GM18498 (cell line): ENCODE results near the gene SEC14L3.
"Not testable (repeated sequence)": the region's sequence is repeated elsewhere in the genome, so short reads cannot be mapped to it uniquely, and the experiment has no call there.

ENCODE experiments used
- ATAC-seq: cut with Tn5 transposase; IDR thresholded peaks from one replicate; pipeline ENCODE4 v1.9.1; 2021; ENCODE audit warnings: mild to moderate bottlenecking, moderate library complexity; ENCODE audit not compliant: unreplicated experiment

SEC14L3 gene

GRCh38 chr22:30486661-30487115, 14.9 kb upstream of the SEC14L3 start:
- no peak for ATAC-seq

GRCh38 chr22:30486118-30486517, 14.3 kb upstream of the SEC14L3 start:
- no peak for ATAC-seq

- ATAC-seq: no peak
These were observed 13.7 kb upstream of the SEC14L3 start for GRCh38 chr22:30485362-30485988.

GRCh38 chr22:30483169-30483568, 11.4 kb upstream of the SEC14L3 start:
- ATAC-seq: no peak

GRCh38 chr22:30481711-30482110, 9.9 kb upstream of the SEC14L3 start:
- no peak for ATAC-seq

GRCh38 chr22:30479981-30480380, 8.2 kb upstream of the SEC14L3 start:
- no peak for ATAC-seq

GRCh38 chr22:30474683-30475424, 3.0 kb upstream of the SEC14L3 start:
- no peak for ATAC-seq

- ATAC-seq: no peak
These were observed 2.3 kb upstream of the SEC14L3 start for GRCh38 chr22:30474121-30474520.

- ATAC-seq: no peak
These were observed 1.3 kb upstream of the SEC14L3 start for GRCh38 chr22:30472994-30473720.

- ATAC-seq: no peak
These were observed 1.2 kb downstream of the SEC14L3 start for GRCh38 chr22:30470655-30471054.

- no peak for ATAC-seq
These were observed 2.7 kb downstream of the SEC14L3 start for GRCh38 chr22:30469165-30469564.

GRCh38 chr22:30460555-30460954, 11.3 kb downstream of the SEC14L3 start:
- ATAC-seq: not testable (repeated sequence)

- no peak for ATAC-seq
These were observed 11.7 kb downstream of the SEC14L3 start for GRCh38 chr22:30460147-30460546.

- no peak for ATAC-seq
These were observed 12.4 kb downstream of the SEC14L3 start for GRCh38 chr22:30459181-30460052.

- no peak for ATAC-seq
These were observed 13.8 kb downstream of the SEC14L3 start for GRCh38 chr22:30457981-30458380.

GRCh38 chr22:30455075-30455840, 16.6 kb downstream of the SEC14L3 start:
- ATAC-seq: no peak

- ATAC-seq: no peak
These were observed 17.9 kb downstream of the SEC14L3 start for GRCh38 chr22:30453731-30454510.

GRCh38 chr22:30452861-30453260, 19.0 kb downstream of the SEC14L3 start:
- no peak for ATAC-seq

- ATAC-seq: not testable (repeated sequence)
These were observed 20.3 kb downstream of the SEC14L3 start for GRCh38 chr22:30451488-30451887.
